Transverse colon (tissue), 3 donors: ENCODE data around the gene GNG7.

ENCODE experiments used
- EP300 ChIP-seq: sonication (generic); formaldehyde crosslinking; IDR thresholded peaks from one replicate; pipeline ENCODE4 v1.6.1; 2017; ENCODE audit warnings: antibody characterized with exemption, low read depth
- POLR2AphosphoS5 ChIP-seq, 3 donors: sonication (generic); formaldehyde crosslinking; IDR thresholded peaks; one replicate each; pipeline ENCODE4 v1.6.1; 2016; ENCODE audit warnings: antibody characterized with exemption in 3 of 3

GRCh38 chr19:2500156-2500555 is 202.3 kb downstream of the GNG7 start:
- TF ChIP-seq POLR2AphosphoS5 (IDR thresholded peaks at IDR 0.05) (no peak), EP300 (no peak)
